A549 (cell line): ENCODE data around the gene TJP2. TPM values are rescaled to one million over a fixed set of nuclear protein-coding genes. Genes with fewer than 3 reads are reported as not detected.

Experiments
- ATAC-seq, 2 experiments: fragments of 200-7000 bp in 1 of 2; fragments of >200 bp in 1 of 2; cut with Nextera tagmentation in 1 of 2; cut with Tn5 transposase in 1 of 2; 3 replicates each; pipeline versions ENCODE4 v1.8.0 to v1.9.1; 2018 to 2020; ENCODE audit warnings: mild to moderate bottlenecking in 1 of 2, moderate library complexity in 1 of 2
- CTCF ChIA-PET: fragments of 300-600 bp; sonication (Branson Sonifier 250); formaldehyde crosslinking; extraction: SDS; loops from one replicate; lab custom pipeline; 2021; ENCODE audit warnings: antibody characterized with exemption, inconsistent platforms; lab: Yijun Ruan, JAX
- POLR2A ChIA-PET: fragments of 350-600 bp; formaldehyde crosslinking; extraction: SDS; loops from one replicate; lab custom pipeline; 2021; ENCODE audit warnings: antibody characterized with exemption, inconsistent platforms; lab: Yijun Ruan, JAX
- DNase-seq, 2 experiments: peaks; one replicate each; pipeline versions ENCODE4 v3.0.0 to v3.0.0-alpha.2; 2011 to 2016; ENCODE audit warnings: low read depth in 1 of 2, low spot score in 1 of 2
- FAIRE-seq: peaks from 2 replicates; lab custom pipeline; 2011; peaks lifted over from hg19 to GRCh38; lab: Jason Lieb, UNC
- H3K27ac ChIP-seq, 2 experiments: fragments of >200 bp; sonication (Bioruptor Twin); formaldehyde crosslinking; 3 replicates each; pipeline ENCODE4 v1.5.1; 2016 to 2017
- H3K4me1 ChIP-seq: fragments of >200 bp; sonication (Bioruptor Twin); formaldehyde crosslinking; 3 replicates; pipeline ENCODE4 v1.6.1; 2016
- H3K4me2 ChIP-seq: fragments of >200 bp; sonication (Bioruptor Twin); formaldehyde crosslinking; 3 replicates; pipeline ENCODE4 v1.6.1; 2016
- H3K4me3 ChIP-seq: fragments of >200 bp; sonication (Bioruptor Twin); formaldehyde crosslinking; 3 replicates; pipeline ENCODE4 v1.5.1; 2016
- H3K9me3 ChIP-seq: fragments of >200 bp; sonication (Bioruptor Twin); formaldehyde crosslinking; 3 replicates; pipeline ENCODE4 v1.6.1; 2016
- BHLHE40 ChIP-seq: IDR thresholded peaks from 2 replicates; pipeline ENCODE4 v1.6.1; 2012; ENCODE audit warnings: low read depth, low read length, inconsistent platforms
- CEBPB ChIP-seq, 2 experiments: fragments of >200 bp in 1 of 2; sonication (Bioruptor Twin) in 1 of 2; formaldehyde crosslinking in 1 of 2; IDR thresholded peaks; 2 replicates each; pipeline ENCODE4 v1.6.1; 2012 to 2016
- CHD2 ChIP-seq: fragments of 150-350 bp; IDR thresholded peaks from 2 replicates; pipeline ENCODE4 v1.6.1; 2014; ENCODE audit warnings: low read length; ENCODE audit not compliant: partially characterized antibody
- HOXA7 ChIP-seq: fragments of 250-450 bp; sonication (Bioruptor Pico); IDR thresholded peaks from 2 replicates; pipeline ENCODE4 v1.5.0; 2020; ENCODE audit warnings: mild to moderate bottlenecking, moderate library complexity
- MAFK ChIP-seq: fragments of 450-650 bp; IDR thresholded peaks from 2 replicates; pipeline ENCODE4 v1.6.1; 2014; ENCODE audit not compliant: partially characterized antibody
- MYC ChIP-seq: IDR thresholded peaks from 2 replicates; pipeline ENCODE4 v1.6.1; 2012; ENCODE audit warnings: mild to moderate bottlenecking, inconsistent platforms, low read length, improper control_type of control experiment, borderline replicate concordance
- NPAS2 ChIP-seq: fragments of 250-450 bp; sonication (Bioruptor Pico); IDR thresholded peaks from 2 replicates; pipeline ENCODE4 v1.8.0; 2022; ENCODE audit warnings: mild to moderate bottlenecking, moderate library complexity, borderline replicate concordance
- PHF8 ChIP-seq: fragments of 200-600 bp; sonication (generic); IDR thresholded peaks from 2 replicates; pipeline ENCODE4 v1.6.1; 2016; ENCODE audit warnings: low read depth, mild to moderate bottlenecking, antibody characterized with exemption, moderate library complexity, borderline replicate concordance
- RAD21 ChIP-seq, 2 experiments: fragments of >200 bp in 1 of 2; sonication (Bioruptor Twin) in 1 of 2; formaldehyde crosslinking in 1 of 2; IDR thresholded peaks in 1 of 2; conservative IDR thresholded peaks in 1 of 2; 2 replicates in 1 of 2; 3 replicates in 1 of 2; pipeline ENCODE4 v1.6.1; 2012 to 2018; ENCODE audit warnings: inconsistent platforms in 1 of 2
- RARB ChIP-seq: fragments of 250-450 bp; sonication (Bioruptor Pico); IDR thresholded peaks from 2 replicates; pipeline ENCODE4 v1.8.0; 2021; ENCODE audit warnings: mild to moderate bottlenecking, moderate library complexity
- SMC3 ChIP-seq: fragments of >200 bp; sonication (Bioruptor Twin); formaldehyde crosslinking; IDR thresholded peaks from 3 replicates; pipeline ENCODE4 v1.6.1; 2018; ENCODE audit warnings: inconsistent platforms
- TFCP2L1 ChIP-seq: fragments of 250-450 bp; sonication (Bioruptor Pico); IDR thresholded peaks from 2 replicates; pipeline ENCODE4 v1.5.0; 2021; ENCODE audit warnings: mild to moderate bottlenecking
- ZC3H11A ChIP-seq: fragments of 450-650 bp; IDR thresholded peaks from 2 replicates; pipeline ENCODE4 v1.6.1; 2014; ENCODE audit warnings: antibody characterized with exemption, mild to moderate bottlenecking
- ZFP36 ChIP-seq: fragments of 450-650 bp; IDR thresholded peaks from 2 replicates; pipeline ENCODE4 v1.6.1; 2014; ENCODE audit warnings: borderline replicate concordance; ENCODE audit not compliant: partially characterized antibody
- WGBS: methylation state at CpG from one replicate; pipeline ENCODE4 v1.1.6; 2017; ENCODE audit errors: missing lambda C conversion rate; 5-methylcytosine and 5-hydroxymethylcytosine counted together
- polyA plus RNA-seq, 4 experiments: library from polyadenylated mRNA; depleted of rRNA in 3 of 4; stranded (reverse); fragments of >200 nt; fragmentation: RNase III in 1 of 4; extraction: RNeasy Plus Mini Kit Qiagen cat#74134 plus additional on column Dnase treatment in 1 of 4; gene quantifications; 2 replicates in 3 of 4; 3 replicates in 1 of 4; pipeline ENCODE4 v1.2.3, GENCODE V29; 2011 to 2017
- TF ChIP-seq, protein P1 (sequence below): fragments of 250-450 bp; sonication (Bioruptor Pico); IDR thresholded peaks from 2 replicates; pipeline ENCODE4 v1.5.0; 2021; ENCODE audit warnings: mild to moderate bottlenecking, moderate library complexity, borderline replicate concordance
- TF ChIP-seq, protein P2 (sequence below): fragments of >200 bp; sonication (Bioruptor Twin); formaldehyde crosslinking; IDR thresholded peaks from 3 replicates; pipeline ENCODE4 v1.5.1; 2016
- TF ChIP-seq, protein P3 (sequence below): fragments of 150-350 bp; IDR thresholded peaks from 2 replicates; pipeline ENCODE4 v1.6.1; 2014; ENCODE audit warnings: low read depth, mild to moderate bottlenecking, low read length
- TF ChIP-seq, protein P4 (sequence below): fragments of >200 bp; sonication (Bioruptor Twin); formaldehyde crosslinking; IDR thresholded peaks from 3 replicates; pipeline ENCODE4 v1.6.1; 2016

The TJP2 gene
- polyA plus RNA-seq, 2 of the 4 experiments (the other 2 are of a cell fraction), result 1.7 to 3.6 TPM

DNA sequence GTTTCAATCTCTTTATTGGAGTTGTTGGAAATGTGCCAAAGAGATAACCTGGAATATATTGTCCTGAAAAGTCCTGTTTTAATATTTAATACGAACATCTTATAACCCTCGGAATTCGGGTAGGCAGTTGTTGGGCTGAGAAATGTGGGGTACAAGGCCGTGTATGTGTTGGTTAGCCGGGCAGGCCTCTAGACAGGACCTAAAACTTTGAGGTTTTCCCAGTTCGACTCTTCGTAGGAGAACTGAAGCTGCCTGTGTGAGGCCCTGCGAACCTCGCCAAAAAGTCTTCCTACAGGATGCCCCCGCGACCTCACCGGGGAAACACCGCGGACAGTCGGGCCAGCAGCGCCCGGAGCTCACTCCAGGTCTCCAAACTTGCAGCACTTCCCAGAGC, 583 bp upstream of the TJP2 start:
- WGBS, result 90% methylated on average over 15 of the region's 17 CpGs
- CTCF ChIA-PET, result interaction anchor here (3.2 kb wide), 1 partner anchor 20 kb away, joined by 14 read pairs; no protein-coding TSS in a partner anchor
- no peak overlapping the region for H3K4me3 ChIP-seq
- no peak for ATAC-seq
- TF ChIP-seq ZFP36 (no peak), RARB (no peak), ZC3H11A (no peak), PHF8 (no peak), SMC3 (no peak), CEBPB (IDR thresholded peaks at IDR 0.05) (no peak)
- TF ChIP-seq, protein P1, sequence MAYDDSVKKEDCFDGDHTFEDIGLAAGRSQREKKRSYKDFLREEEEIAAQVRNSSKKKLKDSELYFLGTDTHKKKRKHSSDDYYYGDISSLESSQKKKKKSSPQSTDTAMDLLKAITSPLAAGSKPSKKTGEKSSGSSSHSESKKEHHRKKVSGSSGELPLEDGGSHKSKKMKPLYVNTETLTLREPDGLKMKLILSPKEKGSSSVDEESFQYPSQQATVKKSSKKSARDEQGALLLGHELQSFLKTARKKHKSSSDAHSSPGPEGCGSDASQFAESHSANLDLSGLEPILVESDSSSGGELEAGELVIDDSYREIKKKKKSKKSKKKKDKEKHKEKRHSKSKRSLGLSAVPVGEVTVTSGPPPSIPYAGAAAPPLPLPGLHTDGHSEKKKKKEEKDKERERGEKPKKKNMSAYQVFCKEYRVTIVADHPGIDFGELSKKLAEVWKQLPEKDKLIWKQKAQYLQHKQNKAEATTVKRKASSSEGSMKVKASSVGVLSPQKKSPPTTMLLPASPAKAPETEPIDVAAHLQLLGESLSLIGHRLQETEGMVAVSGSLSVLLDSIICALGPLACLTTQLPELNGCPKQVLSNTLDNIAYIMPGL (CRISPR knock-in tag), result no peak
- no peak overlapping the region for H3K4me2 ChIP-seq
- POLR2A ChIA-PET, result no interaction called here
- H3K27ac ChIP-seq, result no peak overlapping the region
- no peak for FAIRE-seq
- H3K9me3 ChIP-seq, result no peaks in the 10 kb centered on the region
- peaks cover 9% of the 10 kb centered on the region for H3K4me1 ChIP-seq
- DNase-seq, result no peak

DNA sequence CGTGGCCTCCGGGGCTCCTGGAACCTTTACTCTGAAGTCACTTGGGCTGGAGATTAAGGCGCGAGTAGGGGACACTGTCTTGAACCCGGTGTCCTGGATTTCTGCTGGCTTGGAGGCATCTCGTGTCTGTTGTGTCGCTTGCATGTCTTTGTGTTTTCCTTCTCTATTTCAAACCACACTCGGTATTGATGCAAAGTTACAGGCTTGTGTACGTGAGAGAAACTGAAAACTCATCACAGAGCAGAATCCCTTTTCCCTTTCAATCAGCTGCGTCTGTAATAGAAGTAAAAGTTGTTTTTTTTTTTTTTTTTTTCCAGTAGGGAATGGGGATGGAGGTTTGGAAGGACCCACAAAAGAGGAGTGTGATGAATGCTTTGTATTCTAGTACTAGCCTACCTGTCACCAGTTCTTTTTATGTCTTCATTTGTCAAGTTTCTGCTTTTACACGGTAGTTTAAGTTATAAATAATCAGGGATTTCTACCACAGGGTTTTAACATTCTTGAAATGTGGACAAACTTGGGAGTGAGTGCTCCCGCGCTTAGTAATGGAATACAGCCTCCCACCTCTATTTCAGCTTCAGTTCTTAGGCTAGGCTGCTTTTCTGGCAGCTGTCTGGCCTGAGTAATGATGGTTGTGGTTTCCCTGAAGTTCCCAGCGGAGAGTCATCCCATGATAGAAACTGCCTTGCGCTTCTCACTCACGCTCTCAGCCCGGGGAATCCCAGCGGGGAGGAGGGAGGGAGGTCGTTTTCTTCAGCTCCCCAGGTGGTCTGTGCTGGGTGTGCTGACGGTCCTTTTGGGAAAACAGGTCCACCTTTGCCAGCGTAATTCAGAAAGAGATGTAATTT, 763 bp downstream of the TJP2 start:
- ChIA-PET POLR2A (no interaction called here), CTCF (interaction anchor here (0.8 to 3.2 kb wide), 2 partner anchors 18 to 118 kb away, joined by 3 to 14 read pairs; no protein-coding TSS in a partner anchor)
- Histone ChIP-seq H3K4me2 (no peak overlapping the region), H3K9me3 (no peaks in the 10 kb centered on the region), H3K27ac (no peak overlapping the region), H3K4me1 (peaks cover 20% of the 10 kb centered on the region), H3K4me3 (no peak overlapping the region)
- TF ChIP-seq HOXA7 (CRISPR knock-in tag), result no peak
- no peak for TF ChIP-seq RAD21 (conservative IDR thresholded peaks at IDR 0.05 in 1 of 2, IDR thresholded peaks at IDR 0.05 in 1 of 2)
- no peak for TF ChIP-seq CHD2
- no peak for TF ChIP-seq NPAS2 (CRISPR knock-in tag)
- TF ChIP-seq, protein P2, sequence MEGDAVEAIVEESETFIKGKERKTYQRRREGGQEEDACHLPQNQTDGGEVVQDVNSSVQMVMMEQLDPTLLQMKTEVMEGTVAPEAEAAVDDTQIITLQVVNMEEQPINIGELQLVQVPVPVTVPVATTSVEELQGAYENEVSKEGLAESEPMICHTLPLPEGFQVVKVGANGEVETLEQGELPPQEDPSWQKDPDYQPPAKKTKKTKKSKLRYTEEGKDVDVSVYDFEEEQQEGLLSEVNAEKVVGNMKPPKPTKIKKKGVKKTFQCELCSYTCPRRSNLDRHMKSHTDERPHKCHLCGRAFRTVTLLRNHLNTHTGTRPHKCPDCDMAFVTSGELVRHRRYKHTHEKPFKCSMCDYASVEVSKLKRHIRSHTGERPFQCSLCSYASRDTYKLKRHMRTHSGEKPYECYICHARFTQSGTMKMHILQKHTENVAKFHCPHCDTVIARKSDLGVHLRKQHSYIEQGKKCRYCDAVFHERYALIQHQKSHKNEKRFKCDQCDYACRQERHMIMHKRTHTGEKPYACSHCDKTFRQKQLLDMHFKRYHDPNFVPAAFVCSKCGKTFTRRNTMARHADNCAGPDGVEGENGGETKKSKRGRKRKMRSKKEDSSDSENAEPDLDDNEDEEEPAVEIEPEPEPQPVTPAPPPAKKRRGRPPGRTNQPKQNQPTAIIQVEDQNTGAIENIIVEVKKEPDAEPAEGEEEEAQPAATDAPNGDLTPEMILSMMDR, result no peak
- TF ChIP-seq, protein P3, sequence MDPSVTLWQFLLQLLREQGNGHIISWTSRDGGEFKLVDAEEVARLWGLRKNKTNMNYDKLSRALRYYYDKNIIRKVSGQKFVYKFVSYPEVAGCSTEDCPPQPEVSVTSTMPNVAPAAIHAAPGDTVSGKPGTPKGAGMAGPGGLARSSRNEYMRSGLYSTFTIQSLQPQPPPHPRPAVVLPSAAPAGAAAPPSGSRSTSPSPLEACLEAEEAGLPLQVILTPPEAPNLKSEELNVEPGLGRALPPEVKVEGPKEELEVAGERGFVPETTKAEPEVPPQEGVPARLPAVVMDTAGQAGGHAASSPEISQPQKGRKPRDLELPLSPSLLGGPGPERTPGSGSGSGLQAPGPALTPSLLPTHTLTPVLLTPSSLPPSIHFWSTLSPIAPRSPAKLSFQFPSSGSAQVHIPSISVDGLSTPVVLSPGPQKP, result no peak
- TF ChIP-seq MYC, result no peak
- TF ChIP-seq BHLHE40, result no peak
- TF ChIP-seq CEBPB (IDR thresholded peaks at IDR 0.05), result no peak
- no peak for TF ChIP-seq TFCP2L1
- TF ChIP-seq, protein P4, sequence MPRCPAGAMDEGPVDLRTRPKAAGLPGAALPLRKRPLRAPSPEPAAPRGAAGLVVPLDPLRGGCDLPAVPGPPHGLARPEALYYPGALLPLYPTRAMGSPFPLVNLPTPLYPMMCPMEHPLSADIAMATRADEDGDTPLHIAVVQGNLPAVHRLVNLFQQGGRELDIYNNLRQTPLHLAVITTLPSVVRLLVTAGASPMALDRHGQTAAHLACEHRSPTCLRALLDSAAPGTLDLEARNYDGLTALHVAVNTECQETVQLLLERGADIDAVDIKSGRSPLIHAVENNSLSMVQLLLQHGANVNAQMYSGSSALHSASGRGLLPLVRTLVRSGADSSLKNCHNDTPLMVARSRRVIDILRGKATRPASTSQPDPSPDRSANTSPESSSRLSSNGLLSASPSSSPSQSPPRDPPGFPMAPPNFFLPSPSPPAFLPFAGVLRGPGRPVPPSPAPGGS, result no peak
- no peak for TF ChIP-seq MAFK
- 78% methylated on average over 20 of the region's 21 CpGs for WGBS
- no peak for DNase-seq
- FAIRE-seq, result no peak
- peak in 1 of 2 experiments; percentile 16; a peak in 1 of 6 replicates for ATAC-seq
